Liver (tissue), 9 donors: ENCODE results near the gene CFAP45. TPM values are rescaled to one million over a fixed set of nuclear protein-coding genes. Genes with fewer than 3 reads are reported as not detected.

Experiments used
- DNase-seq: peaks from one replicate; pipeline ENCODE4 v3.0.0-alpha.2; 2017; ENCODE audit warnings: low spot score
- H3K27ac ChIP-seq, 2 donors: one replicate each; pipeline ENCODE4 v1.7.0; 2013; ENCODE audit warnings: inconsistent platforms in 2 of 2, low read length in 2 of 2, control low read depth in 1 of 2, low read depth in 1 of 2, mild to moderate bottlenecking in 1 of 2
- H3K27me3 ChIP-seq, 4 donors: one replicate each; pipeline versions ENCODE4 v1.6.1 to v1.7.0; 2013; ENCODE audit warnings: low read length in 3 of 4, inconsistent platforms in 1 of 4, mild to moderate bottlenecking in 1 of 4, moderate library complexity in 1 of 4; ENCODE audit not compliant: control insufficient read depth in 4 of 4, insufficient read depth in 4 of 4
- H3K36me3 ChIP-seq, 4 donors: one replicate each; pipeline versions ENCODE4 v1.6.1 to v1.7.0; 2013; ENCODE audit warnings: low read length in 3 of 4, mild to moderate bottlenecking in 3 of 4, low read depth in 1 of 4, moderate library complexity in 1 of 4; ENCODE audit not compliant: control insufficient read depth in 4 of 4, insufficient read depth in 3 of 4
- H3K4me1 ChIP-seq, 4 donors: one replicate each; pipeline versions ENCODE4 v1.6.1 to v1.7.0; 2013; ENCODE audit warnings: low read length in 3 of 4, mild to moderate bottlenecking in 3 of 4, moderate library complexity in 1 of 4; ENCODE audit not compliant: control insufficient read depth in 4 of 4, insufficient read depth in 4 of 4
- H3K4me3 ChIP-seq, 3 donors: one replicate each; pipeline versions ENCODE4 v1.6.1 to v1.7.0; 2013; ENCODE audit warnings: low read length in 3 of 3, control low read depth in 1 of 3, low read depth in 1 of 3, mild to moderate bottlenecking in 1 of 3
- H3K9ac ChIP-seq, 2 donors: one replicate each; pipeline ENCODE4 v1.7.0; 2013; ENCODE audit warnings: low read length in 2 of 2, mild to moderate bottlenecking in 2 of 2, moderate library complexity in 2 of 2, control low read depth in 1 of 2, low read depth in 1 of 2
- H3K9me3 ChIP-seq, 4 donors: one replicate each; pipeline versions ENCODE4 v1.6.1 to v1.7.0; 2013; ENCODE audit warnings: low read length in 3 of 4; ENCODE audit not compliant: control insufficient read depth in 4 of 4
- EGR1 ChIP-seq, 2 donors: IDR thresholded peaks; 2 replicates each; pipeline ENCODE4 v1.6.1; 2016 to 2018; ENCODE audit warnings: antibody characterized with exemption in 2 of 2, low read depth in 2 of 2
- FOXA1 ChIP-seq: IDR thresholded peaks from 2 replicates; pipeline ENCODE4 v1.6.1; 2016; ENCODE audit warnings: antibody characterized with exemption
- FOXA2 ChIP-seq: IDR thresholded peaks from 2 replicates; pipeline ENCODE4 v1.6.1; 2016; ENCODE audit warnings: antibody characterized with exemption
- GABPA ChIP-seq, 2 donors: IDR thresholded peaks in 1 of 2; conservative IDR thresholded peaks in 1 of 2; 2 replicates each; pipeline ENCODE4 v1.6.1; 2016; ENCODE audit warnings: antibody characterized with exemption in 2 of 2, mild to moderate bottlenecking in 1 of 2, moderate library complexity in 1 of 2
- HNF4A ChIP-seq, 2 donors: conservative IDR thresholded peaks; 2 replicates each; pipeline ENCODE4 v1.6.1; 2016; ENCODE audit warnings: antibody characterized with exemption in 2 of 2, mild to moderate bottlenecking in 2 of 2
- HNF4G ChIP-seq: IDR thresholded peaks from 2 replicates; pipeline ENCODE4 v1.6.1; 2016; ENCODE audit warnings: antibody characterized with exemption
- JUND ChIP-seq, 2 donors: IDR thresholded peaks; 2 replicates each; pipeline ENCODE4 v1.6.1; 2016; ENCODE audit warnings: antibody characterized with exemption in 2 of 2
- NR2F2 ChIP-seq: IDR thresholded peaks from 2 replicates; pipeline ENCODE4 v1.6.1; 2016; ENCODE audit warnings: antibody characterized with exemption
- RAD21 ChIP-seq, 2 donors: IDR thresholded peaks; 2 replicates each; pipeline ENCODE4 v1.6.1; 2016; ENCODE audit warnings: antibody characterized with exemption in 2 of 2, mild to moderate bottlenecking in 2 of 2
- RXRA ChIP-seq, 2 donors: IDR thresholded peaks; 2 replicates each; pipeline ENCODE4 v1.6.1; 2017 to 2018; ENCODE audit warnings: antibody characterized with exemption in 2 of 2, mild to moderate bottlenecking in 1 of 2
- SP1 ChIP-seq: IDR thresholded peaks from 2 replicates; pipeline ENCODE4 v1.6.1; 2018; ENCODE audit warnings: antibody characterized with exemption, mild to moderate bottlenecking
- TAF1 ChIP-seq: conservative IDR thresholded peaks from 2 replicates; pipeline ENCODE4 v1.6.1; 2016; ENCODE audit warnings: antibody characterized with exemption, mild to moderate bottlenecking
- YY1 ChIP-seq: IDR thresholded peaks from 2 replicates; pipeline ENCODE4 v1.6.1; 2016; ENCODE audit warnings: antibody characterized with exemption, mild to moderate bottlenecking
- WGBS: extraction: QIAGEN DNeasy Blood & Tissue Kit; methylation state at CpG from one replicate; pipeline ENCODE4 v1.1.7; 2013; 5-methylcytosine and 5-hydroxymethylcytosine counted together
- polyA plus RNA-seq, 2 donors: library from polyadenylated mRNA; stranded (reverse) in 1 of 2; unstranded in 1 of 2; fragments of 200-250 nt in 1 of 2; fragments of >200 nt in 1 of 2; fragmentation: Nextera tagmentation in 1 of 2; extraction: Ambion mirVana in 1 of 2; gene quantifications; one replicate each; pipeline versions ENCODE4 v1.2.1 to v1.2.3, GENCODE V29; 2013 to 2015
- total RNA-seq, 2 donors: library from RNA; depleted of rRNA; stranded (reverse); fragments of >200 nt; gene quantifications; one replicate each; pipeline ENCODE4 v1.2.3, GENCODE V29; 2014
- TF ChIP-seq, protein P1 (sequence below): fragments of 150-350 bp; IDR thresholded peaks from 2 replicates; pipeline ENCODE4 v1.5.1; 2017; ENCODE audit warnings: improper control_type of control experiment, low read depth, low read length; ENCODE audit not compliant: missing input control
- TF ChIP-seq, protein P2 (sequence below): IDR thresholded peaks from 2 replicates; pipeline ENCODE4 v1.6.1; 2016; ENCODE audit warnings: antibody characterized with exemption
- TF ChIP-seq, protein P3 (sequence below): IDR thresholded peaks from 2 replicates; pipeline ENCODE4 v1.6.1; 2016; ENCODE audit warnings: antibody characterized with exemption
- TF ChIP-seq, protein P4 (sequence below): IDR thresholded peaks from 2 replicates; pipeline ENCODE4 v1.6.1; 2016; ENCODE audit warnings: antibody characterized with exemption
- donor health status: healthy.
- donor health status: healthy.
- donor health status: healthy.
- donor health status: healthy.
- donor health status: healthy.

CFAP45 gene
- total and polyA plus RNA-seq, 4 donors, result 0.03 to 0.24 TPM; not detected in 2

DNA sequence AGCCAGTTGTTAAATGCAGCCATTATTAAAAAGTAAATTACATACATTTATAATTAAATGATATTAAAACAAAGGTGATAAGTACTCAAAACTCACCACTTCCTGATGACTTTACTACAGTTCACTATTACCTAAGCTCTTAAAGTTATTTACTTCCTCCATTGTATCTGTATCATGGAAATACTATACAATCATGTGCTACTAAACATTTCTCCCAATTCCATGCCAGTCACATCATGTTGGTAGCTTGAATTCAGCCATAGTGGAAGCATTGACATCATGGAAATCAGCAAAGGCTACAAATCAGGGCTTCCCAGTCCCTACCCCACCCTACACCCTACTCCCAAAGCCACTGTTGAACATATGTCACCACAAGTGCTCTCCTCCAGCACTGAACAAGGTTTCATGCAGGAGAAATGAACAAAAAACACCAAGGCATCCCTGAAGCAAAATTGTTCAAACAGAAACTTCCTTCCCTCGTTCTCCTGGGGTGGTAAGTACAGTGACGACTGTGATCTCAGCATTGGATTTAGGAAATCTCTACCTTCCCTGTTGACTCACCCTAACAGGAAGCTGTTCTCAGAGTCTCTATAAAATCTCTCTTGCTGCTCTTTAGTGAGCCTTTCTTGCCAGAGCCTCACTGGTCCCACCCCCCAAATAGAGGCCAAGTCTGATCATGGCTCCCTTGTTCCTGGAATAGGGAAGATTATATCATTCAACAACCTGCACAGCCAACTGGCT is 50.2 kb downstream of the CFAP45 start:
- H3K27ac ChIP-seq, result no peak overlapping the region
- TF ChIP-seq, protein P1, sequence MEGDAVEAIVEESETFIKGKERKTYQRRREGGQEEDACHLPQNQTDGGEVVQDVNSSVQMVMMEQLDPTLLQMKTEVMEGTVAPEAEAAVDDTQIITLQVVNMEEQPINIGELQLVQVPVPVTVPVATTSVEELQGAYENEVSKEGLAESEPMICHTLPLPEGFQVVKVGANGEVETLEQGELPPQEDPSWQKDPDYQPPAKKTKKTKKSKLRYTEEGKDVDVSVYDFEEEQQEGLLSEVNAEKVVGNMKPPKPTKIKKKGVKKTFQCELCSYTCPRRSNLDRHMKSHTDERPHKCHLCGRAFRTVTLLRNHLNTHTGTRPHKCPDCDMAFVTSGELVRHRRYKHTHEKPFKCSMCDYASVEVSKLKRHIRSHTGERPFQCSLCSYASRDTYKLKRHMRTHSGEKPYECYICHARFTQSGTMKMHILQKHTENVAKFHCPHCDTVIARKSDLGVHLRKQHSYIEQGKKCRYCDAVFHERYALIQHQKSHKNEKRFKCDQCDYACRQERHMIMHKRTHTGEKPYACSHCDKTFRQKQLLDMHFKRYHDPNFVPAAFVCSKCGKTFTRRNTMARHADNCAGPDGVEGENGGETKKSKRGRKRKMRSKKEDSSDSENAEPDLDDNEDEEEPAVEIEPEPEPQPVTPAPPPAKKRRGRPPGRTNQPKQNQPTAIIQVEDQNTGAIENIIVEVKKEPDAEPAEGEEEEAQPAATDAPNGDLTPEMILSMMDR, result no peak
- TF ChIP-seq RXRA (IDR thresholded peaks at IDR 0.05) (no peak), EGR1 (IDR thresholded peaks at IDR 0.05; ENCODE audit: low read depth in 2 of 2) (no peak), HNF4A (conservative IDR thresholded peaks at IDR 0.05) (no peak), TAF1 (no peak), SP1 (no peak)
- TF ChIP-seq, protein P2, sequence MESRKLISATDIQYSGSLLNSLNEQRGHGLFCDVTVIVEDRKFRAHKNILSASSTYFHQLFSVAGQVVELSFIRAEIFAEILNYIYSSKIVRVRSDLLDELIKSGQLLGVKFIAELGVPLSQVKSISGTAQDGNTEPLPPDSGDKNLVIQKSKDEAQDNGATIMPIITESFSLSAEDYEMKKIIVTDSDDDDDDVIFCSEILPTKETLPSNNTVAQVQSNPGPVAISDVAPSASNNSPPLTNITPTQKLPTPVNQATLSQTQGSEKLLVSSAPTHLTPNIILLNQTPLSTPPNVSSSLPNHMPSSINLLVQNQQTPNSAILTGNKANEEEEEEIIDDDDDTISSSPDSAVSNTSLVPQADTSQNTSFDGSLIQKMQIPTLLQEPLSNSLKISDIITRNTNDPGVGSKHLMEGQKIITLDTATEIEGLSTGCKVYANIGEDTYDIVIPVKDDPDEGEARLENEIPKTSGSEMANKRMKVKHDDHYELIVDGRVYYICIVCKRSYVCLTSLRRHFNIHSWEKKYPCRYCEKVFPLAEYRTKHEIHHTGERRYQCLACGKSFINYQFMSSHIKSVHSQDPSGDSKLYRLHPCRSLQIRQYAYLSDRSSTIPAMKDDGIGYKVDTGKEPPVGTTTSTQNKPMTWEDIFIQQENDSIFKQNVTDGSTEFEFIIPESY, result no peak
- TF ChIP-seq, protein P3, sequence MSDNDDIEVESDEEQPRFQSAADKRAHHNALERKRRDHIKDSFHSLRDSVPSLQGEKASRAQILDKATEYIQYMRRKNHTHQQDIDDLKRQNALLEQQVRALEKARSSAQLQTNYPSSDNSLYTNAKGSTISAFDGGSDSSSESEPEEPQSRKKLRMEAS, result no peak
- H3K4me1 ChIP-seq, result peaks cover 4 to 8% (median 7%) of the 10 kb centered on the region in 4 donors
- no peaks in the 10 kb centered on the region for H3K36me3 ChIP-seq
- DNase-seq, result no peak
- no peaks in the 10 kb centered on the region for H3K9me3 ChIP-seq
- WGBS, result 69% methylated on average over 2 of the region's 2 CpGs
- H3K9ac ChIP-seq, result no peak overlapping the region
- H3K4me3 ChIP-seq, result no peak overlapping the region
- H3K27me3 ChIP-seq, result no peaks in the 10 kb centered on the region

GRCh38 chr1:159848326-159848725 is 51.6 kb downstream of the CFAP45 start:
- TF ChIP-seq RXRA (IDR thresholded peaks at IDR 0.05) (no peak), GABPA (IDR thresholded peaks at IDR 0.05 in 1 of 2, conservative IDR thresholded peaks at IDR 0.05 in 1 of 2) (no peak), SP1 (no peak), JUND (IDR thresholded peaks at IDR 0.05) (no peak), HNF4G (no peak), NR2F2 (no peak), TAF1 (no peak), YY1 (no peak), FOXA1 (no peak), EGR1 (IDR thresholded peaks at IDR 0.05; ENCODE audit: low read depth in 2 of 2) (no peak), FOXA2 (no peak), RAD21 (IDR thresholded peaks at IDR 0.05) (no peak), HNF4A (conservative IDR thresholded peaks at IDR 0.05) (no peak)
- TF ChIP-seq, protein P2, result no peak
- TF ChIP-seq, protein P4, sequence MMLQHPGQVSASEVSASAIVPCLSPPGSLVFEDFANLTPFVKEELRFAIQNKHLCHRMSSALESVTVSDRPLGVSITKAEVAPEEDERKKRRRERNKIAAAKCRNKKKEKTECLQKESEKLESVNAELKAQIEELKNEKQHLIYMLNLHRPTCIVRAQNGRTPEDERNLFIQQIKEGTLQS, result no peak
- TF ChIP-seq, protein P3, result no peak
- TF ChIP-seq, protein P1, result no peak
- 48% methylated on average over 3 of the region's 3 CpGs for WGBS
- no peak overlapping the region for H3K27ac ChIP-seq
- H3K4me3 ChIP-seq, result no peak overlapping the region
- no peaks in the 10 kb centered on the region for H3K27me3 ChIP-seq
- H3K9me3 ChIP-seq, result no peaks in the 10 kb centered on the region
- no peak overlapping the region for H3K9ac ChIP-seq
- H3K36me3 ChIP-seq, result no peaks in the 10 kb centered on the region
- no peak for DNase-seq
- no peaks in the 10 kb centered on the region for H3K4me1 ChIP-seq
